NT2/D1 (cell line): Measurements from ENCODE around the gene DNAJC6.

ENCODE experiments used
- SUZ12 ChIP-seq: IDR thresholded peaks from 2 replicates; pipeline ENCODE4 v1.6.1; 2011; ENCODE audit not compliant: insufficient read length, insufficient read depth; ENCODE audit errors: extremely low read depth
- YY1 ChIP-seq: IDR thresholded peaks from 2 replicates; pipeline ENCODE4 v1.6.1; 2011; ENCODE audit not compliant: insufficient read length, insufficient read depth

- TF ChIP-seq YY1 (no peak), SUZ12 (no peak)
These were observed 30.6 kb downstream of the DNAJC6 start for GRCh38 chr1:65339866-65340468.
